HepG2 (cell line): Measurements from ENCODE around the gene ADAMTS14. TPM values are rescaled to one million over a fixed set of nuclear protein-coding genes. Genes with fewer than 3 reads are reported as not detected.
A peak's percentile ranks its signal among the peaks of the same experiment; 100 is the strongest.

Source experiments
- ATAC-seq: fragments of 200-7000 bp; cut with Tn5 transposase; 3 replicates; pipeline ENCODE4 v1.9.1; 2020; ENCODE audit warnings: mild to moderate bottlenecking, moderate library complexity
- BruUV-seq: library from RNA; stranded (reverse); fragments of 400-500 nt; replicated peaks from 2 replicates; lab custom pipeline; 2021; lab: Mats Ljungman, UMichigan
- CTCF ChIA-PET: fragments of 300-600 bp; formaldehyde crosslinking; extraction: SDS; loops from one replicate; lab custom pipeline; 2021; ENCODE audit warnings: low total read pairs, inconsistent platforms, low intra/inter-chr PET ratio; lab: Yijun Ruan, JAX
- POLR2A ChIA-PET: fragments of 350-600 bp; sonication (Branson Sonifier 250); formaldehyde crosslinking; loops from one replicate; lab custom pipeline; 2020; ENCODE audit warnings: antibody characterized with exemption, inconsistent platforms; lab: Yijun Ruan, JAX
- DNase-seq: peaks from one replicate; pipeline ENCODE4 v3.0.0-alpha.2; 2015; ENCODE audit warnings: low spot score
- FAIRE-seq: peaks from 3 replicates; lab custom pipeline; 2011; peaks lifted over from hg19 to GRCh38; lab: Jason Lieb, UNC
- H2AFZ ChIP-seq: one replicate; pipeline ENCODE4 v1.6.1; 2011; ENCODE audit warnings: low read length, inconsistent platforms
- H3K27ac ChIP-seq: fragments of 300-600 bp; 3 replicates; pipeline ENCODE4 v1.8.0; 2011; ENCODE audit warnings: mixed run types, mild to moderate bottlenecking, mixed read lengths, low read length, inconsistent platforms; ENCODE audit not compliant: insufficient read depth; ENCODE audit errors: extremely low read length
- H3K27me3 ChIP-seq, 2 experiments: fragments of 200-600 bp in 1 of 2; 2 replicates in 1 of 2; 3 replicates in 1 of 2; pipeline versions ENCODE4 v1.6.0 to v1.8.0; 2011; ENCODE audit warnings: low read length in 2 of 2, mild to moderate bottlenecking in 2 of 2, moderate library complexity in 2 of 2, inconsistent platforms in 1 of 2; ENCODE audit not compliant: insufficient read depth in 2 of 2, control insufficient read depth in 1 of 2
- H3K36me3 ChIP-seq, 2 experiments: fragments of 200-600 bp in 1 of 2; replicated peaks in 1 of 2; 2 replicates in 1 of 2; 3 replicates in 1 of 2; pipeline versions ENCODE4 v1.5.1 to v1.8.0; 2011; ENCODE audit warnings: low read length in 2 of 2, inconsistent platforms in 1 of 2; ENCODE audit not compliant: insufficient read depth in 2 of 2, control insufficient read depth in 1 of 2
- H3K4me1 ChIP-seq: 2 replicates; pipeline ENCODE4 v1.5.1; 2012; ENCODE audit warnings: low read length, inconsistent platforms; ENCODE audit not compliant: insufficient read depth
- H3K4me2 ChIP-seq: 2 replicates; pipeline ENCODE4 v1.6.0; 2011; ENCODE audit warnings: low read depth, low read length, inconsistent platforms
- H3K4me3 ChIP-seq, 3 experiments: fragments of 200-600 bp in 1 of 3; sonication (generic), shearing (Covaris generic) in 1 of 3; replicated peaks in 1 of 3; 2 replicates each; pipeline ENCODE4 v1.5.1; 2011 to 2016; ENCODE audit warnings: low read length in 3 of 3, inconsistent platforms in 2 of 3, low read depth in 2 of 3, mild to moderate bottlenecking in 2 of 3, control low read depth in 1 of 3, mixed read lengths in 1 of 3; ENCODE audit not compliant: insufficient read depth in 1 of 3
- H3K79me2 ChIP-seq: one replicate; pipeline ENCODE4 v1.6.1; 2011; ENCODE audit warnings: low read length, inconsistent platforms; ENCODE audit not compliant: insufficient read depth
- H3K9ac ChIP-seq: 2 replicates; pipeline ENCODE4 v1.6.0; 2011; ENCODE audit warnings: mild to moderate bottlenecking, low read depth, low read length, inconsistent platforms; ENCODE audit not compliant: insufficient read depth
- H3K9me3 ChIP-seq: 2 replicates; pipeline ENCODE4 v1.5.1; 2012; ENCODE audit warnings: mild to moderate bottlenecking, low read length
- H4K20me1 ChIP-seq: 2 replicates; pipeline ENCODE4 v1.6.0; 2011; ENCODE audit warnings: inconsistent platforms, mild to moderate bottlenecking, low read length, moderate library complexity; ENCODE audit not compliant: insufficient read depth
- BCL6 ChIP-seq: IDR thresholded peaks from 2 replicates; pipeline ENCODE4 v1.6.1; 2016; ENCODE audit warnings: missing genetic modification reagents, missing compliant biosample characterization
- BHLHE40 ChIP-seq: IDR thresholded peaks from 2 replicates; pipeline ENCODE4 v1.6.1; 2011; ENCODE audit warnings: low read length, improper control_type of control experiment
- KDM3A ChIP-seq: IDR thresholded peaks from 2 replicates; pipeline ENCODE4 v1.6.1; 2018; ENCODE audit warnings: low read depth, missing compliant biosample characterization
- NBN ChIP-seq: fragments of 450-650 bp; conservative IDR thresholded peaks from 2 replicates; pipeline ENCODE4 v1.6.1; 2017
- PTBP1 ChIP-seq: fragments of 200-400 bp; formaldehyde crosslinking; IDR thresholded peaks from 2 replicates; pipeline ENCODE4 v1.6.1; 2018; ENCODE audit warnings: low read length, low read depth; ENCODE audit not compliant: poor library complexity, severe bottlenecking
- RARA ChIP-seq: IDR thresholded peaks from 2 replicates; pipeline ENCODE4 v1.6.1; 2016; ENCODE audit warnings: missing genetic modification reagents, missing compliant biosample characterization
- RORA ChIP-seq: sonication (generic); formaldehyde crosslinking; IDR thresholded peaks from 2 replicates; pipeline ENCODE4 v1.5.0; 2020; ENCODE audit warnings: mild to moderate bottlenecking, missing genetic modification reagents, moderate library complexity
- RXRA ChIP-seq: sonication (generic); formaldehyde crosslinking; IDR thresholded peaks from 2 replicates; pipeline ENCODE4 v1.5.1; 2020; ENCODE audit warnings: missing genetic modification reagents
- RXRB ChIP-seq: IDR thresholded peaks from 2 replicates; pipeline ENCODE4 v1.6.1; 2016; ENCODE audit warnings: borderline replicate concordance, missing genetic modification reagents, missing compliant biosample characterization
- SALL2 ChIP-seq: sonication (generic); formaldehyde crosslinking; IDR thresholded peaks from 2 replicates; pipeline ENCODE4 v1.8.1; 2023; ENCODE audit warnings: mild to moderate bottlenecking, missing genetic modification reagents, inconsistent platforms
- ZNF614 ChIP-seq: IDR thresholded peaks from 2 replicates; pipeline ENCODE4 v1.6.1; 2018; ENCODE audit warnings: missing biosample characterization, missing genetic modification reagents, inconsistent platforms, borderline replicate concordance
- ZNF644 ChIP-seq: IDR thresholded peaks from 2 replicates; pipeline ENCODE4 v1.6.1; 2016; ENCODE audit warnings: low read depth
- WGBS: methylation state at CpG from one replicate; pipeline ENCODE4 v1.1.6; 2017; ENCODE audit warnings: low lambda C conversion rate; 5-methylcytosine and 5-hydroxymethylcytosine counted together
- in situ Hi-C: cut with HindIII; loops from 2 replicates; pipeline ENCODE4 v1.10.0; 2017; ENCODE audit warnings: low pct_unique_long_range_greater_than_20kb; ENCODE audit not compliant: extremely low pct_ligation_motif_present
- intact Hi-C: fragments of 100-400 bp; cut with micrococcal nuclease; formaldehyde crosslinking; loops from one replicate; pipeline ENCODE4 v1.10.0; 2022; ENCODE audit not compliant: unreplicated experiment
- polyA plus RNA-seq, 8 experiments: library from polyadenylated mRNA; depleted of rRNA in 3 of 8; stranded (reverse) in 7 of 8; unstranded in 1 of 8; fragments of >200 nt; fragmentation: Illumina TruSeq in 4 of 8; extraction: Trizol in 4 of 8; gene quantifications; 2 replicates each; pipeline versions ENCODE4 v1.2.1 to v1.2.3, GENCODE V29; 2011 to 2016; ENCODE audit warnings: low read depth in 4 of 8, missing spikeins in 1 of 8, mixed read lengths in 1 of 8; ENCODE audit not compliant: insufficient read depth in 1 of 8
- total RNA-seq, 5 experiments: library from RNA; depleted of rRNA; stranded (reverse); fragments of >200 nt; fragmentation: Illumina TruSeq; extraction: Trizol; gene quantifications; 2 replicates each; pipeline ENCODE4 v1.2.3, GENCODE V29; 2016; ENCODE audit warnings: low read depth in 1 of 5
- TF ChIP-seq, protein P1 (sequence below): sonication (generic); formaldehyde crosslinking; IDR thresholded peaks from 2 replicates; pipeline ENCODE4 v1.5.0; 2020; ENCODE audit warnings: mild to moderate bottlenecking, missing genetic modification reagents
- TF ChIP-seq, protein P2 (sequence below): sonication (generic); formaldehyde crosslinking; IDR thresholded peaks from 2 replicates; pipeline ENCODE4 v1.4.0; 2020; ENCODE audit warnings: missing genetic modification reagents; ENCODE audit errors: not compliant biosample characterization
- TF ChIP-seq, protein P3 (sequence below): sonication (generic); formaldehyde crosslinking; conservative IDR thresholded peaks from 2 replicates; pipeline ENCODE4 v1.4.0; 2020; ENCODE audit warnings: mild to moderate bottlenecking, missing genetic modification reagents, moderate library complexity
- TF ChIP-seq, protein P4 (sequence below): IDR thresholded peaks from 2 replicates; pipeline ENCODE4 v1.4.0; 2020; ENCODE audit warnings: mild to moderate bottlenecking, missing genetic modification reagents

Gene ADAMTS14
- total and polyA plus RNA-seq, 2 of the 13 experiments (the other 11 are each of a cell fraction or from before 2014, with no cell fraction given) = 0.04 to 0.07 TPM

DNA sequence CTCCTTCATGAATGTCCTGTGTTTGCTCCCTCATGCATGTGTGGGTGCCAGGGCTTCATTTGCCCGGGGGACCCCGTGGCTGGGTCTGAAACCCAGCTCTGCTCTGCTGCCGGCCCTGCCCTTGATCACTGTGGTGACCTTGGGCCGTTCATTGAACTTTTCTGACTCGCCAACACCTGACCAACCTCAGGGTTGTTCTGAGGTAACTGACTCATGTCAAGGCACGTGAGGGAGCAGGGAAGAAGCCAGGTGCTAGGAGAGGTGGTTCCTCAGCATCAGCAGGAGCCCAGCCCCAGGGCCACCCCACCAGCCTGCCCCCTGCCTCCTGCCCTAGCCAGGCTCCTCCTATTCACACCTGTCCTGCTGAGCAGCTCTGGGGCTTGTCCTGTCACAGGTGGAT lies 64.9 kb downstream of the ADAMTS14 start:
- Histone ChIP-seq H3K4me1 (peaks cover 30% of the 10 kb centered on the region), H3K27ac (no peak overlapping the region), H3K4me3 (no peak overlapping the region), H3K27me3 (no peaks in the 10 kb centered on the region), H4K20me1 (no peaks in the 10 kb centered on the region), H3K36me3 (no peaks in the 10 kb centered on the region), H3K9ac (no peak overlapping the region), H2AFZ (no peak overlapping the region), H3K4me2 (peak overlapping the region; percentile 33; the same call in 1 of the 2 replicates), H3K9me3 (no peaks in the 10 kb centered on the region), H3K79me2 (no peaks in the 10 kb centered on the region)
- DNase-seq = no peak
- no peak for ATAC-seq
- CTCF ChIA-PET = interaction anchor here (1.2 kb wide), 1 partner anchor 22 kb away, joined by 3 read pairs; no protein-coding TSS in a partner anchor
- WGBS = 3% methylated on average over 5 of the region's 6 CpGs
- BruUV-seq = no TSS peak
- in situ Hi-C loops = no loop called here
- POLR2A ChIA-PET = no interaction called here
- intact Hi-C loops = no loop called here
- FAIRE-seq = no peak
- TF ChIP-seq, protein P1, sequence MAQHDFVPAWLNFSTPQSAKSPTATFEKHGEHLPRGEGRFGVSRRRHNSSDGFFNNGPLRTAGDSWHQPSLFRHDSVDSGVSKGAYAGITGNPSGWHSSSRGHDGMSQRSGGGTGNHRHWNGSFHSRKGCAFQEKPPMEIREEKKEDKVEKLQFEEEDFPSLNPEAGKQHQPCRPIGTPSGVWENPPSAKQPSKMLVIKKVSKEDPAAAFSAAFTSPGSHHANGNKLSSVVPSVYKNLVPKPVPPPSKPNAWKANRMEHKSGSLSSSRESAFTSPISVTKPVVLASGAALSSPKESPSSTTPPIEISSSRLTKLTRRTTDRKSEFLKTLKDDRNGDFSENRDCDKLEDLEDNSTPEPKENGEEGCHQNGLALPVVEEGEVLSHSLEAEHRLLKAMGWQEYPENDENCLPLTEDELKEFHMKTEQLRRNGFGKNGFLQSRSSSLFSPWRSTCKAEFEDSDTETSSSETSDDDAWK (CRISPR knock-in tag) = no peak
- no peak for TF ChIP-seq RORA
- TF ChIP-seq SALL2 (CRISPR knock-in tag) = no peak
- no peak for TF ChIP-seq ZNF644 (CRISPR knock-in tag)
- TF ChIP-seq, protein P2, sequence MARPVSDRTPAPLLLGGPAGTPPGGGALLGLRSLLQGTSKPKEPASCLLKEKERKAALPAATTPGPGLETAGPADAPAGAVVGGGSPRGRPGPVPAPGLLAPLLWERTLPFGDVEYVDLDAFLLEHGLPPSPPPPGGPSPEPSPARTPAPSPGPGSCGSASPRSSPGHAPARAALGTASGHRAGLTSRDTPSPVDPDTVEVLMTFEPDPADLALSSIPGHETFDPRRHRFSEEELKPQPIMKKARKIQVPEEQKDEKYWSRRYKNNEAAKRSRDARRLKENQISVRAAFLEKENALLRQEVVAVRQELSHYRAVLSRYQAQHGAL = no peak
- no peak for TF ChIP-seq ZNF614 (CRISPR knock-in tag)
- TF ChIP-seq, protein P3, sequence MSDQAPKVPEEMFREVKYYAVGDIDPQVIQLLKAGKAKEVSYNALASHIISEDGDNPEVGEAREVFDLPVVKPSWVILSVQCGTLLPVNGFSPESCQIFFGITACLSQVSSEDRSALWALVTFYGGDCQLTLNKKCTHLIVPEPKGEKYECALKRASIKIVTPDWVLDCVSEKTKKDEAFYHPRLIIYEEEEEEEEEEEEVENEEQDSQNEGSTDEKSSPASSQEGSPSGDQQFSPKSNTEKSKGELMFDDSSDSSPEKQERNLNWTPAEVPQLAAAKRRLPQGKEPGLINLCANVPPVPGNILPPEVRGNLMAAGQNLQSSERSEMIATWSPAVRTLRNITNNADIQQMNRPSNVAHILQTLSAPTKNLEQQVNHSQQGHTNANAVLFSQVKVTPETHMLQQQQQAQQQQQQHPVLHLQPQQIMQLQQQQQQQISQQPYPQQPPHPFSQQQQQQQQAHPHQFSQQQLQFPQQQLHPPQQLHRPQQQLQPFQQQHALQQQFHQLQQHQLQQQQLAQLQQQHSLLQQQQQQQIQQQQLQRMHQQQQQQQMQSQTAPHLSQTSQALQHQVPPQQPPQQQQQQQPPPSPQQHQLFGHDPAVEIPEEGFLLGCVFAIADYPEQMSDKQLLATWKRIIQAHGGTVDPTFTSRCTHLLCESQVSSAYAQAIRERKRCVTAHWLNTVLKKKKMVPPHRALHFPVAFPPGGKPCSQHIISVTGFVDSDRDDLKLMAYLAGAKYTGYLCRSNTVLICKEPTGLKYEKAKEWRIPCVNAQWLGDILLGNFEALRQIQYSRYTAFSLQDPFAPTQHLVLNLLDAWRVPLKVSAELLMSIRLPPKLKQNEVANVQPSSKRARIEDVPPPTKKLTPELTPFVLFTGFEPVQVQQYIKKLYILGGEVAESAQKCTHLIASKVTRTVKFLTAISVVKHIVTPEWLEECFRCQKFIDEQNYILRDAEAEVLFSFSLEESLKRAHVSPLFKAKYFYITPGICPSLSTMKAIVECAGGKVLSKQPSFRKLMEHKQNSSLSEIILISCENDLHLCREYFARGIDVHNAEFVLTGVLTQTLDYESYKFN = no peak
- TF ChIP-seq RXRA (CRISPR knock-in tag) = peak; percentile 69; the same call in 1 of the 2 replicates
- no peak for TF ChIP-seq NBN
- TF ChIP-seq KDM3A (CRISPR knock-in tag) = no peak
- TF ChIP-seq, protein P4, sequence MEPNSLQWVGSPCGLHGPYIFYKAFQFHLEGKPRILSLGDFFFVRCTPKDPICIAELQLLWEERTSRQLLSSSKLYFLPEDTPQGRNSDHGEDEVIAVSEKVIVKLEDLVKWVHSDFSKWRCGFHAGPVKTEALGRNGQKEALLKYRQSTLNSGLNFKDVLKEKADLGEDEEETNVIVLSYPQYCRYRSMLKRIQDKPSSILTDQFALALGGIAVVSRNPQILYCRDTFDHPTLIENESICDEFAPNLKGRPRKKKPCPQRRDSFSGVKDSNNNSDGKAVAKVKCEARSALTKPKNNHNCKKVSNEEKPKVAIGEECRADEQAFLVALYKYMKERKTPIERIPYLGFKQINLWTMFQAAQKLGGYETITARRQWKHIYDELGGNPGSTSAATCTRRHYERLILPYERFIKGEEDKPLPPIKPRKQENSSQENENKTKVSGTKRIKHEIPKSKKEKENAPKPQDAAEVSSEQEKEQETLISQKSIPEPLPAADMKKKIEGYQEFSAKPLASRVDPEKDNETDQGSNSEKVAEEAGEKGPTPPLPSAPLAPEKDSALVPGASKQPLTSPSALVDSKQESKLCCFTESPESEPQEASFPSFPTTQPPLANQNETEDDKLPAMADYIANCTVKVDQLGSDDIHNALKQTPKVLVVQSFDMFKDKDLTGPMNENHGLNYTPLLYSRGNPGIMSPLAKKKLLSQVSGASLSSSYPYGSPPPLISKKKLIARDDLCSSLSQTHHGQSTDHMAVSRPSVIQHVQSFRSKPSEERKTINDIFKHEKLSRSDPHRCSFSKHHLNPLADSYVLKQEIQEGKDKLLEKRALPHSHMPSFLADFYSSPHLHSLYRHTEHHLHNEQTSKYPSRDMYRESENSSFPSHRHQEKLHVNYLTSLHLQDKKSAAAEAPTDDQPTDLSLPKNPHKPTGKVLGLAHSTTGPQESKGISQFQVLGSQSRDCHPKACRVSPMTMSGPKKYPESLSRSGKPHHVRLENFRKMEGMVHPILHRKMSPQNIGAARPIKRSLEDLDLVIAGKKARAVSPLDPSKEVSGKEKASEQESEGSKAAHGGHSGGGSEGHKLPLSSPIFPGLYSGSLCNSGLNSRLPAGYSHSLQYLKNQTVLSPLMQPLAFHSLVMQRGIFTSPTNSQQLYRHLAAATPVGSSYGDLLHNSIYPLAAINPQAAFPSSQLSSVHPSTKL (CRISPR knock-in tag) = 0 out of 2 replicates have a peak, but pooled peaks have one; percentile 13
- peak; percentile 82 for TF ChIP-seq BHLHE40
- TF ChIP-seq BCL6 (CRISPR knock-in tag) = peak; percentile 34; the same call in 1 of the 2 replicates
- no peak for TF ChIP-seq PTBP1
- TF ChIP-seq RARA (CRISPR knock-in tag) = peak; percentile 57
- 0 out of 2 replicates have a peak, but pooled peaks have one; percentile 42 for TF ChIP-seq RXRB
